SK-N-SH (cell line): ENCODE results near the gene STRA8. TPM values are rescaled to one million over a fixed set of nuclear protein-coding genes. Genes with fewer than 3 reads are reported as not detected.

Source experiments
- CTCF ChIA-PET: fragments of 300-600, 350-600 bp; formaldehyde crosslinking; extraction: SDS; loops from one replicate; lab custom pipeline; 2021; lab: Yijun Ruan, JAX
- POLR2A ChIA-PET: fragments of 350-600 bp; sonication (Branson Sonifier 250); formaldehyde crosslinking; extraction: SDS; loops from one replicate; lab custom pipeline; 2020; ENCODE audit warnings: antibody characterized with exemption, inconsistent platforms; lab: Yijun Ruan, JAX
- DNase-seq: peaks from one replicate; pipeline ENCODE4 v3.0.0; 2012
- H2AFZ ChIP-seq: fragments of 200-600 bp; sonication (generic); 2 replicates; pipeline ENCODE4 v1.8.1; 2016; ENCODE audit warnings: antibody characterized with exemption, mild to moderate bottlenecking, low read depth
- H3F3A ChIP-seq: fragments of 200-600 bp; sonication (generic); replicated peaks from 2 replicates; pipeline ENCODE3; 2016; ENCODE audit warnings: antibody characterized with exemption, mild to moderate bottlenecking; ENCODE audit not compliant: insufficient read depth
- H3K27ac ChIP-seq, 2 experiments: fragments of 200-500 bp in 1 of 2; fragments of 200-600 bp in 1 of 2; sonication (Bioruptor generic) in 1 of 2; sonication (generic), shearing (Covaris generic) in 1 of 2; 2 replicates each; pipeline versions ENCODE4 v1.5.1 to v1.6.1; 2014 to 2016; ENCODE audit warnings: low read depth in 2 of 2, inconsistent platforms in 1 of 2, low read length in 1 of 2, mild to moderate bottlenecking in 1 of 2, mixed read lengths in 1 of 2
- H3K27me3 ChIP-seq: fragments of 200-600 bp; sonication (generic), shearing (Covaris generic); 2 replicates; pipeline ENCODE4 v1.6.1; 2016; ENCODE audit warnings: mixed run types; ENCODE audit not compliant: insufficient read depth
- H3K36me3 ChIP-seq, 2 experiments: fragments of 200-500 bp in 1 of 2; fragments of 200-600 bp in 1 of 2; sonication (Bioruptor generic) in 1 of 2; sonication (generic) in 1 of 2; replicated peaks in 1 of 2; 2 replicates each; pipeline versions ENCODE3 to v1.5.1; 2014 to 2016; ENCODE audit warnings: low read length in 1 of 2, mild to moderate bottlenecking in 1 of 2; ENCODE audit not compliant: insufficient read depth in 2 of 2, control insufficient read depth in 1 of 2
- H3K4me1 ChIP-seq, 2 experiments: fragments of 200-500 bp in 1 of 2; fragments of 200-600 bp in 1 of 2; sonication (Bioruptor generic) in 1 of 2; sonication (generic), shearing (Covaris generic) in 1 of 2; 2 replicates each; pipeline versions ENCODE4 v1.5.1 to v1.6.1; 2014 to 2016; ENCODE audit warnings: low read depth in 1 of 2, low read length in 1 of 2, mixed run types in 1 of 2; ENCODE audit not compliant: insufficient read depth in 2 of 2, control insufficient read depth in 1 of 2
- H3K4me2 ChIP-seq: fragments of 200-600 bp; sonication (generic), shearing (Covaris generic); 2 replicates; pipeline ENCODE4 v1.6.1; 2017; ENCODE audit warnings: mixed run types
- H3K4me3 ChIP-seq, 2 experiments: fragments of 200-500 bp in 1 of 2; fragments of 200-600 bp in 1 of 2; sonication (Bioruptor generic) in 1 of 2; sonication (generic), shearing (Covaris generic) in 1 of 2; 2 replicates each; pipeline versions ENCODE4 v1.5.1 to v1.8.1; 2014 to 2016; ENCODE audit warnings: low read depth in 2 of 2, inconsistent platforms in 1 of 2, low read length in 1 of 2, mild to moderate bottlenecking in 1 of 2, mixed read lengths in 1 of 2, moderate library complexity in 1 of 2
- H3K79me2 ChIP-seq: fragments of 200-600 bp; sonication (generic); 2 replicates; pipeline ENCODE4 v1.8.1; 2017; ENCODE audit warnings: mild to moderate bottlenecking; ENCODE audit not compliant: insufficient read depth
- H3K9ac ChIP-seq: fragments of 200-600 bp; sonication (generic); 2 replicates; pipeline ENCODE4 v1.6.1; 2017; ENCODE audit warnings: mixed run types
- H3K9me2 ChIP-seq: fragments of 200-600 bp; sonication (generic); 2 replicates; pipeline ENCODE4 v1.6.1; 2017; ENCODE audit warnings: mixed run types
- H3K9me3 ChIP-seq: fragments of 200-600 bp; sonication (generic); 2 replicates; pipeline ENCODE4 v1.6.1; 2017; ENCODE audit warnings: mixed run types, mild to moderate bottlenecking, moderate library complexity
- H4K20me1 ChIP-seq: fragments of 200-600 bp; sonication (generic); 2 replicates; pipeline ENCODE4 v1.6.1; 2017; ENCODE audit warnings: mild to moderate bottlenecking, mixed run types; ENCODE audit not compliant: insufficient read depth
- CHD2 ChIP-seq: fragments of 150-350 bp; IDR thresholded peaks from 2 replicates; pipeline ENCODE4 v1.6.1; 2018; ENCODE audit warnings: low read length; ENCODE audit not compliant: partially characterized antibody
- CTCF ChIP-seq: fragments of 200-600 bp; sonication (generic); IDR thresholded peaks from 2 replicates; pipeline ENCODE4 v1.6.1; 2017; ENCODE audit warnings: antibody characterized with exemption, mild to moderate bottlenecking, moderate library complexity
- FOSL2 ChIP-seq: IDR thresholded peaks from 2 replicates; pipeline ENCODE4 v1.4.0; 2012; ENCODE audit warnings: low read depth, mild to moderate bottlenecking, moderate library complexity, borderline replicate concordance
- FOXM1 ChIP-seq: IDR thresholded peaks from 2 replicates; pipeline ENCODE4 v1.4.0; 2012; ENCODE audit warnings: low read depth, mild to moderate bottlenecking
- GATA2 ChIP-seq: sonication (generic); formaldehyde crosslinking; IDR thresholded peaks from 2 replicates; pipeline ENCODE4 v1.5.0; 2020; ENCODE audit warnings: mild to moderate bottlenecking, missing genetic modification reagents
- IRF3 ChIP-seq: fragments of 150-350 bp; IDR thresholded peaks from 2 replicates; pipeline ENCODE4 v1.6.1; 2016; ENCODE audit warnings: mild to moderate bottlenecking, low read depth, low read length
- MAX ChIP-seq: IDR thresholded peaks from 2 replicates; pipeline ENCODE4 v1.4.0; 2012; ENCODE audit warnings: low read depth
- MXI1 ChIP-seq: IDR thresholded peaks from 2 replicates; pipeline ENCODE4 v1.6.1; 2012; ENCODE audit warnings: mild to moderate bottlenecking, low read depth, low read length, improper control_type of control experiment
- PBX3 ChIP-seq: IDR thresholded peaks from 2 replicates; pipeline ENCODE4; 2012
- SMC3 ChIP-seq: IDR thresholded peaks from 2 replicates; pipeline ENCODE4 v1.6.1; 2012; ENCODE audit warnings: low read depth, low read length, improper control_type of control experiment
- TAF1 ChIP-seq: IDR thresholded peaks from 2 replicates; pipeline ENCODE4 v1.6.1; 2012; ENCODE audit warnings: low read depth, mild to moderate bottlenecking, low read length, moderate library complexity, borderline replicate concordance
- USF1 ChIP-seq: IDR thresholded peaks from 2 replicates; pipeline ENCODE4 v1.4.0; 2012; ENCODE audit warnings: low read depth, borderline replicate concordance
- USF2 ChIP-seq: fragments of 150-350 bp; IDR thresholded peaks from 2 replicates; pipeline ENCODE4 v1.6.1; 2017; ENCODE audit warnings: antibody characterized with exemption, low read length, low read depth, borderline replicate concordance
- ZBTB33 ChIP-seq: IDR thresholded peaks from 2 replicates; pipeline ENCODE4 v1.4.0; 2012; ENCODE audit warnings: low read depth, borderline replicate concordance
- WGBS: methylation state at CpG from one replicate; pipeline ENCODE4 v1.1.6; 2017; ENCODE audit warnings: low lambda C conversion rate; 5-methylcytosine and 5-hydroxymethylcytosine counted together
- polyA plus RNA-seq, 3 experiments: library from polyadenylated mRNA; depleted of rRNA; stranded (reverse); fragments of >200 nt; gene quantifications; 2 replicates each; pipeline ENCODE4 v1.2.3, GENCODE V29; 2012

The STRA8 gene
- polyA plus RNA-seq, 1 of the 3 experiments (the other 2 are of a cell fraction) = not detected

GRCh38 chr7:135248546-135248945, 14.9 kb downstream of the STRA8 start:
- no peak for DNase-seq
- H4K20me1 ChIP-seq = no peaks in the 10 kb centered on the region

More at GRCh38 chr7:135248546-135248945, 14.9 kb downstream of the STRA8 start:
- no peaks in the 10 kb centered on the region for H3K36me3 ChIP-seq
- no peaks in the 10 kb centered on the region for H3K9me2 ChIP-seq
- ChIA-PET POLR2A (no interaction called here), CTCF (interaction anchor here (1.1 kb wide), 1 partner anchor 26 kb away, joined by 4 read pairs; no protein-coding TSS in a partner anchor)
- peaks cover 5% of the 10 kb centered on the region; the same call in 1 of the 2 replicates for H3K27me3 ChIP-seq
- H3K9me3 ChIP-seq = no peaks in the 10 kb centered on the region
- H3K27ac ChIP-seq = no peak overlapping the region
- WGBS = 75% methylated on average over 3 of the region's 3 CpGs
- peaks cover 0 to 4% of the 10 kb centered on the region in 2 experiments; a peak in 2 of 4 replicates for H3K4me1 ChIP-seq
- no peak overlapping the region for H3K4me3 ChIP-seq
- no peak overlapping the region for H2AFZ ChIP-seq
- peaks cover 6% of the 10 kb centered on the region for H3F3A ChIP-seq
- no peaks in the 10 kb centered on the region for H3K79me2 ChIP-seq
- H3K9ac ChIP-seq = no peak overlapping the region
- TF ChIP-seq CTCF (no peak), SMC3 (no peak), GATA2 (CRISPR knock-in tag) (no peak), PBX3 (no peak), FOXM1 (no peak), MXI1 (no peak), TAF1 (no peak), USF2 (no peak), IRF3 (no peak), USF1 (no peak), MAX (no peak), FOSL2 (no peak), CHD2 (no peak), ZBTB33 (no peak)
- no peak overlapping the region for H3K4me2 ChIP-seq
